OCI-LY3 (cell line): ENCODE measurements around the gene PNKP.

Experiments
- H2AFZ ChIP-seq: fragments of 200-600, 300-600 bp; shearing (Covaris generic); 2 replicates; pipeline ENCODE4 v1.6.0; 2014; ENCODE audit warnings: antibody characterized with exemption, low read depth, low read length
- H3K27ac ChIP-seq: fragments of 200-600, 300-600 bp; sonication (generic); 2 replicates; pipeline ENCODE4 v1.5.1; 2014; ENCODE audit warnings: mild to moderate bottlenecking, low read length, moderate library complexity, mixed read lengths
- H3K27me3 ChIP-seq: fragments of 200-600, 300-600 bp; sonication (generic); 2 replicates; pipeline ENCODE4 v1.6.1; 2014; ENCODE audit warnings: low read depth, low read length, mixed read lengths
- H3K36me3 ChIP-seq: fragments of 200-600, 300-600 bp; sonication (generic); replicated peaks from 2 replicates; pipeline ENCODE3; 2014; ENCODE audit warnings: low read depth, low read length, mixed read lengths
- H3K4me1 ChIP-seq: fragments of 300-600, 200-600 bp; sonication (generic); 2 replicates; pipeline ENCODE4 v1.6.1; 2014; ENCODE audit warnings: low read length, mixed read lengths
- H3K4me2 ChIP-seq: fragments of 200-600, 300-600 bp; sonication (generic); 2 replicates; pipeline ENCODE4 v1.6.1; 2014; ENCODE audit warnings: low read length, mixed read lengths
- H3K4me3 ChIP-seq: fragments of 300-600, 200-600 bp; sonication (generic); 2 replicates; pipeline ENCODE4 v1.5.1; 2014; ENCODE audit warnings: antibody characterized with exemption, mild to moderate bottlenecking, low read length, moderate library complexity
- H3K79me2 ChIP-seq: fragments of 300-600, 200-600 bp; shearing (Covaris generic); 2 replicates; pipeline ENCODE4 v1.6.1; 2014; ENCODE audit warnings: mild to moderate bottlenecking, low read length, mixed read lengths
- H3K9ac ChIP-seq: fragments of 300-600, 200-600 bp; shearing (Covaris generic); 2 replicates; pipeline ENCODE4 v1.6.0; 2014; ENCODE audit warnings: mild to moderate bottlenecking, low read length, moderate library complexity
- H3K9me3 ChIP-seq: fragments of 200-600, 300-600 bp; shearing (Covaris generic); 2 replicates; pipeline ENCODE4 v1.6.1; 2014; ENCODE audit warnings: low read length, mixed read lengths; ENCODE audit not compliant: insufficient read depth
- H4K20me1 ChIP-seq: fragments of 200-600, 300-600 bp; sonication (generic); 2 replicates; pipeline ENCODE4 v1.6.1; 2016; ENCODE audit warnings: low read length, mixed read lengths; ENCODE audit not compliant: insufficient read depth
- EZH2phosphoT487 ChIP-seq: fragments of 200-600 bp; shearing (Covaris generic); IDR thresholded peaks from 2 replicates; pipeline ENCODE4 v1.6.1; 2018; ENCODE audit warnings: antibody characterized with exemption, mixed run types, low read depth
- TF ChIP-seq, protein P1 (sequence below): fragments of 200-600, 300-600 bp; sonication (generic); IDR thresholded peaks from 2 replicates; pipeline ENCODE4 v1.5.1; 2014; ENCODE audit warnings: antibody characterized with exemption, low read length, low read depth

PNKP gene

DNA sequence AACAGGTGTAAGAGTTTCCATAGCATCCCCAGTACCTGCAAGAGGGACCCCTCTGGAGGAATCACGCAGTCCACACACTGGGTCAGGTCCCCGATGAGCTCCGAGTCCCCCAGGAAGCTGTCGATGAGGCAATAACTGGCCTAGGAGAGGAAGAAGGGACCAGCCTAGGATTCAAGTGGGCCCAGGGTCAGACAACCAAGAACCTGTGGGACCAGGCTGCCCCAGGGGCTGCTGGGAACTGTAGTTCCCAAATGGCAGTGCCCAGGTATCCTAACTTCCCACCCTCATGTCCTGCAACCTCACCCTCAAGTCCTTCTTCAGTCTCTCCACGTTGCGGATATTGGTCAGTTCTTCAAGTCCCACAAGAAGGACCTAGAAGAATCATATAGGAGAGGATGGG, 56.0 kb downstream of the PNKP start:
- Histone ChIP-seq H3K36me3 (peaks cover 11% of the 10 kb centered on the region), H3K4me2 (no peak overlapping the region), H3K4me3 (no peak overlapping the region), H3K27me3 (no peaks in the 10 kb centered on the region), H3K9me3 (no peaks in the 10 kb centered on the region), H4K20me1 (no peaks in the 10 kb centered on the region), H2AFZ (no peak overlapping the region), H3K9ac (no peak overlapping the region), H3K79me2 (no peaks in the 10 kb centered on the region), H3K4me1 (peaks cover 27% of the 10 kb centered on the region), H3K27ac (no peak overlapping the region)
- no peak for TF ChIP-seq EZH2phosphoT487
- TF ChIP-seq, protein P1, sequence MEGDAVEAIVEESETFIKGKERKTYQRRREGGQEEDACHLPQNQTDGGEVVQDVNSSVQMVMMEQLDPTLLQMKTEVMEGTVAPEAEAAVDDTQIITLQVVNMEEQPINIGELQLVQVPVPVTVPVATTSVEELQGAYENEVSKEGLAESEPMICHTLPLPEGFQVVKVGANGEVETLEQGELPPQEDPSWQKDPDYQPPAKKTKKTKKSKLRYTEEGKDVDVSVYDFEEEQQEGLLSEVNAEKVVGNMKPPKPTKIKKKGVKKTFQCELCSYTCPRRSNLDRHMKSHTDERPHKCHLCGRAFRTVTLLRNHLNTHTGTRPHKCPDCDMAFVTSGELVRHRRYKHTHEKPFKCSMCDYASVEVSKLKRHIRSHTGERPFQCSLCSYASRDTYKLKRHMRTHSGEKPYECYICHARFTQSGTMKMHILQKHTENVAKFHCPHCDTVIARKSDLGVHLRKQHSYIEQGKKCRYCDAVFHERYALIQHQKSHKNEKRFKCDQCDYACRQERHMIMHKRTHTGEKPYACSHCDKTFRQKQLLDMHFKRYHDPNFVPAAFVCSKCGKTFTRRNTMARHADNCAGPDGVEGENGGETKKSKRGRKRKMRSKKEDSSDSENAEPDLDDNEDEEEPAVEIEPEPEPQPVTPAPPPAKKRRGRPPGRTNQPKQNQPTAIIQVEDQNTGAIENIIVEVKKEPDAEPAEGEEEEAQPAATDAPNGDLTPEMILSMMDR = no peak
